Activated naive CD8-positive, alpha-beta T cell treated with anti-CD3 and anti-CD28 coated beads, Interleukin-2, amount 50 U/mL, for 24 hours (primary cell): ENCODE measurements around the gene GRIN1.
A peak's percentile ranks its signal among the peaks of the same experiment; 100 is the strongest.

Experiments used
- ATAC-seq: fragments of 150-1000 bp; cut with Tn5 transposase; one replicate; pipeline ENCODE4 v1.10.0; 2021
- DNase-seq: peaks from one replicate; pipeline ENCODE4 v3.0.0; 2021
- H3K27ac Mint-ChIP-seq: one replicate; pipeline ENCODE4 v1.8.0; 2021; ENCODE audit warnings: mild to moderate bottlenecking, mixed read lengths
- H3K27me3 Mint-ChIP-seq: one replicate; pipeline ENCODE4 v1.8.0; 2021; ENCODE audit warnings: mixed read lengths
- H3K36me3 Mint-ChIP-seq: one replicate; pipeline ENCODE4 v1.8.0; 2021; ENCODE audit warnings: low read depth, mixed read lengths
- H3K4me1 Mint-ChIP-seq: one replicate; pipeline ENCODE4 v1.8.0; 2021; ENCODE audit warnings: mixed read lengths
- H3K4me3 Mint-ChIP-seq: one replicate; pipeline ENCODE4 v1.8.0; 2021; ENCODE audit warnings: mild to moderate bottlenecking, moderate library complexity, mixed read lengths
- H3K9me3 Mint-ChIP-seq: one replicate; pipeline ENCODE4 v1.8.0; 2021; ENCODE audit warnings: mixed read lengths

The GRIN1 gene

GRCh38 chr9:137138722-137139467 lies at the start of gene GRIN1:
Gene GRIN1, plus strand, starts transcription at chr9:137139154. Its CDS starts 333 bp downstream, at chr9:137139487.
- ATAC-seq (peak; percentile 18), DNase-seq (peak; percentile 33)
- Mint-ChIP-seq H3K36me3 (no peaks in the 10 kb centered on the region), H3K4me3 (no peak within 1 kb of the TSS), H3K4me1 (peaks cover 5% of the 10 kb centered on the region), H3K27ac (no peak within 1 kb of the TSS), H3K9me3 (no peaks in the 10 kb centered on the region), H3K27me3 (peaks cover 66% of the 10 kb centered on the region)

- Mint-ChIP-seq H3K27me3 (no peaks in the 10 kb centered on the region), H3K4me3 (no peak overlapping the region), H3K4me1 (peaks cover 34% of the 10 kb centered on the region), H3K36me3 (peaks cover 4% of the 10 kb centered on the region), H3K27ac (no peak overlapping the region), H3K9me3 (no peaks in the 10 kb centered on the region)
- ATAC-seq, result no peak
- no peak for DNase-seq
Measured at GRCh38 chr9:137089232-137089947, 49.6 kb upstream of the GRIN1 start.

- DNase-seq (peak; percentile 87), ATAC-seq (peak; percentile 97)
- Mint-ChIP-seq H3K4me3 (peak overlapping the region; percentile 79), H3K4me1 (peaks cover 19% of the 10 kb centered on the region), H3K27me3 (no peaks in the 10 kb centered on the region), H3K9me3 (no peaks in the 10 kb centered on the region), H3K36me3 (peaks cover 16% of the 10 kb centered on the region), H3K27ac (peak overlapping the region; percentile 93)
Measured at GRCh38 chr9:137095664-137096517, 43.1 kb upstream of the GRIN1 start.

GRCh38 chr9:137096785-137097546 lies 42.0 kb upstream of the GRIN1 start:
- Mint-ChIP-seq H3K36me3 (peaks cover 16% of the 10 kb centered on the region), H3K4me1 (peaks cover 19% of the 10 kb centered on the region), H3K27ac (no peak overlapping the region), H3K27me3 (no peaks in the 10 kb centered on the region), H3K9me3 (no peaks in the 10 kb centered on the region), H3K4me3 (peak overlapping the region; percentile 79)
- no peak for DNase-seq
- no peak for ATAC-seq

GRCh38 chr9:137097761-137098462 lies 41.0 kb upstream of the GRIN1 start:
- Mint-ChIP-seq H3K4me3 (no peak overlapping the region), H3K27ac (no peak overlapping the region), H3K36me3 (peaks cover 13% of the 10 kb centered on the region), H3K4me1 (peaks cover 19% of the 10 kb centered on the region), H3K27me3 (no peaks in the 10 kb centered on the region), H3K9me3 (no peaks in the 10 kb centered on the region)
- DNase-seq (no peak), ATAC-seq (no peak)

GRCh38 chr9:137099231-137099630 lies 39.7 kb upstream of the GRIN1 start:
- ATAC-seq (no peak), DNase-seq (no peak)
- Mint-ChIP-seq H3K4me1 (peaks cover 18% of the 10 kb centered on the region), H3K36me3 (peaks cover 12% of the 10 kb centered on the region), H3K27me3 (no peaks in the 10 kb centered on the region), H3K27ac (no peak overlapping the region), H3K4me3 (no peak overlapping the region), H3K9me3 (peaks cover 3% of the 10 kb centered on the region)

- no peak for DNase-seq
Measured at GRCh38 chr9:137103206-137103999, 35.6 kb upstream of the GRIN1 start.

GRCh38 chr9:137105814-137106661 lies 32.9 kb upstream of the GRIN1 start:
- DNase-seq (no peak), ATAC-seq (no peak)
- Mint-ChIP-seq H3K9me3 (peaks cover 3% of the 10 kb centered on the region), H3K36me3 (peaks cover 10% of the 10 kb centered on the region), H3K4me3 (no peak overlapping the region), H3K4me1 (no peaks in the 10 kb centered on the region), H3K27me3 (no peaks in the 10 kb centered on the region), H3K27ac (no peak overlapping the region)

More at GRCh38 chr9:137103206-137103999, 35.6 kb upstream of the GRIN1 start:
- Mint-ChIP-seq H3K4me3 (no peak overlapping the region), H3K36me3 (peaks cover 10% of the 10 kb centered on the region), H3K9me3 (peaks cover 3% of the 10 kb centered on the region), H3K27ac (no peak overlapping the region), H3K27me3 (no peaks in the 10 kb centered on the region), H3K4me1 (no peaks in the 10 kb centered on the region)
- no peak for ATAC-seq

GRCh38 chr9:137106662-137107250 lies 32.2 kb upstream of the GRIN1 start:
- Mint-ChIP-seq H3K27me3 (no peaks in the 10 kb centered on the region), H3K9me3 (peaks cover 3% of the 10 kb centered on the region)

GRCh38 chr9:137107312-137107921 lies 31.5 kb upstream of the GRIN1 start:
- Mint-ChIP-seq H3K27ac (no peak overlapping the region), H3K27me3 (no peaks in the 10 kb centered on the region), H3K4me1 (no peaks in the 10 kb centered on the region), H3K36me3 (peaks cover 10% of the 10 kb centered on the region), H3K4me3 (no peak overlapping the region), H3K9me3 (peaks cover 3% of the 10 kb centered on the region)
- peak; percentile 12 for ATAC-seq
- DNase-seq, result no peak

More at GRCh38 chr9:137106662-137107250, 32.2 kb upstream of the GRIN1 start:
- ATAC-seq, result no peak
- no peaks in the 10 kb centered on the region for H3K4me1 Mint-ChIP-seq
- H3K36me3 Mint-ChIP-seq, result peaks cover 10% of the 10 kb centered on the region
- no peak overlapping the region for H3K27ac Mint-ChIP-seq
- no peak overlapping the region for H3K4me3 Mint-ChIP-seq
- no peak for DNase-seq

- peak; percentile 5 for ATAC-seq
- H3K9me3 Mint-ChIP-seq, result peaks cover 3% of the 10 kb centered on the region
- DNase-seq, result no peak
Measured at GRCh38 chr9:137107982-137108381, 31.0 kb upstream of the GRIN1 start.

More at GRCh38 chr9:137107982-137108381, 31.0 kb upstream of the GRIN1 start:
- H3K4me3 Mint-ChIP-seq, result no peak overlapping the region
- H3K27me3 Mint-ChIP-seq, result no peaks in the 10 kb centered on the region
- H3K27ac Mint-ChIP-seq, result no peak overlapping the region
- peaks cover 11% of the 10 kb centered on the region for H3K36me3 Mint-ChIP-seq
- H3K4me1 Mint-ChIP-seq, result peaks cover 2% of the 10 kb centered on the region
